Measurements from ENCODE around the gene CSH2.
"Not testable (repeated sequence)": the region's sequence is repeated elsewhere in the genome, so short reads cannot be mapped to it uniquely, and the experiment has no call there.

The CSH2 gene

DNA sequence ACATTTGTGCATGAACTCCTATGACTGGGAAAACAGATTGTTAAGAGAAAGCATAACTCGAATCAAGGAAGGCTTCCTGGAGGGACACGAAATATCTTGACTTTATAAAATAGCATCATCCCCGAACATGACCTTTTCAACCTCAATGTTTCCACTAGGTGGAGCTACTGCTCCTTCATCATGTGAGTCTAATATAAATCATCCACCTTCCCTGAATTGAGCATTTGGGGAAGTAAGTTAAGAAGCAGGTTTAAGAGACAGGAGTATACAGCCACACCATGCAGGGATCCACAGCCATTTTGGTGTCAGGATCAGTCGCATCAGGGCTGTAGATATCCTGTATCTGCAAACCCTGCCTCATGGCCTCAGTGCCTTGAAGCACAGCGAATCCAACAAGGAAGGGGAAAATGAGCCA is 30.3 kb upstream of the CSH2 start:
- not testable (repeated sequence) for DNase-seq; H3K79me1 ChIP-seq (ENCODE audit: low read length); H3K23ac ChIP-seq (ENCODE audit: low read length); H3K27ac ChIP-seq (ENCODE audit: low read depth, low read length); H3K27me3 ChIP-seq (ENCODE audit: insufficient read depth, low read length, poor library complexity); H3K9ac ChIP-seq (ENCODE audit: low read length); H2BK5ac ChIP-seq (ENCODE audit: low read length); H3K4me1 ChIP-seq (ENCODE audit: control insufficient read depth, low read depth, low read length); H3K4ac ChIP-seq (ENCODE audit: low read depth, low read length); H4K8ac ChIP-seq (ENCODE audit: low read depth, low read length); H4K5ac ChIP-seq (ENCODE audit: low read length); H3K79me2 ChIP-seq (ENCODE audit: control insufficient read depth, insufficient read depth, low read length); H3K4me2 ChIP-seq (ENCODE audit: low read length); H3K4me3 ChIP-seq (ENCODE audit: low read length); H2BK15ac ChIP-seq (replicated peaks; ENCODE audit: low read depth); H3K18ac ChIP-seq (ENCODE audit: low read length); H3K36me3 ChIP-seq (ENCODE audit: control insufficient read depth, insufficient read depth, low read length); H2BK120ac ChIP-seq (ENCODE audit: low read depth, low read length); H2AK5ac ChIP-seq (ENCODE audit: low read length); H3K56ac ChIP-seq (ENCODE audit: low read length)
- WGBS (ENCODE audit: extremely low coverage, insufficient coverage, low lambda C conversion rate): no CpG with 5 or more reads among the region's 5 CpGs

DNA sequence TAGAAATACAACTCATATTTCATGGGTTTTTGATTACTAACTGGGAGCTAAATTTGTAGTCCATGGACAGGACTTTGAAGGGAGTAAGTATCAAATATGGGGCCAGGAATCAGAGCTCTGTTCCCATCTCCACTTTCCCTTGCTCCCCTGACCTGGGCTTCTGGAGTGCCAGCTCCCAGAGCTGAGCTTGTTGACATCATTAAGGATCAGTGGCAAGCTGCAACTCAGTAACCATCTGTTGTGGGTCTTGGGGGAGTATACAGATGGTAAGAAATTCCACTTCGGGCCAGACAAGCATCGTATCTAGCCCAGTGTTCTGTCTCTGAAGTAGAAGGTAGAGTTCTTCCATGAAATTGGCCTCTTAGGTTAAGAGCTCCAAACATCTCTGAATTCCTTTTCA is 28.5 kb upstream of the CSH2 start:
- not testable (repeated sequence) for H3K27ac ChIP-seq (ENCODE audit: low read depth, low read length); H3K79me2 ChIP-seq (ENCODE audit: control insufficient read depth, insufficient read depth, low read length); H3K56ac ChIP-seq (ENCODE audit: low read length); H3K4me3 ChIP-seq (ENCODE audit: low read length); H3K4ac ChIP-seq (ENCODE audit: low read depth, low read length); H3K9ac ChIP-seq (ENCODE audit: low read length); H2BK15ac ChIP-seq (replicated peaks; ENCODE audit: low read depth); H3K4me1 ChIP-seq (ENCODE audit: control insufficient read depth, low read depth, low read length); H3K79me1 ChIP-seq (ENCODE audit: low read length); H2BK120ac ChIP-seq (ENCODE audit: low read depth, low read length); DNase-seq; H4K8ac ChIP-seq (ENCODE audit: low read depth, low read length); H3K27me3 ChIP-seq (ENCODE audit: insufficient read depth, low read length, poor library complexity); H3K18ac ChIP-seq (ENCODE audit: low read length); H2BK5ac ChIP-seq (ENCODE audit: low read length); H3K4me2 ChIP-seq (ENCODE audit: low read length); H4K5ac ChIP-seq (ENCODE audit: low read length); H2AK5ac ChIP-seq (ENCODE audit: low read length); H3K23ac ChIP-seq (ENCODE audit: low read length); H3K36me3 ChIP-seq (ENCODE audit: control insufficient read depth, insufficient read depth, low read length)
- WGBS (ENCODE audit: extremely low coverage, insufficient coverage, low lambda C conversion rate): no CpG with 5 or more reads among the region's 2 CpGs

DNA sequence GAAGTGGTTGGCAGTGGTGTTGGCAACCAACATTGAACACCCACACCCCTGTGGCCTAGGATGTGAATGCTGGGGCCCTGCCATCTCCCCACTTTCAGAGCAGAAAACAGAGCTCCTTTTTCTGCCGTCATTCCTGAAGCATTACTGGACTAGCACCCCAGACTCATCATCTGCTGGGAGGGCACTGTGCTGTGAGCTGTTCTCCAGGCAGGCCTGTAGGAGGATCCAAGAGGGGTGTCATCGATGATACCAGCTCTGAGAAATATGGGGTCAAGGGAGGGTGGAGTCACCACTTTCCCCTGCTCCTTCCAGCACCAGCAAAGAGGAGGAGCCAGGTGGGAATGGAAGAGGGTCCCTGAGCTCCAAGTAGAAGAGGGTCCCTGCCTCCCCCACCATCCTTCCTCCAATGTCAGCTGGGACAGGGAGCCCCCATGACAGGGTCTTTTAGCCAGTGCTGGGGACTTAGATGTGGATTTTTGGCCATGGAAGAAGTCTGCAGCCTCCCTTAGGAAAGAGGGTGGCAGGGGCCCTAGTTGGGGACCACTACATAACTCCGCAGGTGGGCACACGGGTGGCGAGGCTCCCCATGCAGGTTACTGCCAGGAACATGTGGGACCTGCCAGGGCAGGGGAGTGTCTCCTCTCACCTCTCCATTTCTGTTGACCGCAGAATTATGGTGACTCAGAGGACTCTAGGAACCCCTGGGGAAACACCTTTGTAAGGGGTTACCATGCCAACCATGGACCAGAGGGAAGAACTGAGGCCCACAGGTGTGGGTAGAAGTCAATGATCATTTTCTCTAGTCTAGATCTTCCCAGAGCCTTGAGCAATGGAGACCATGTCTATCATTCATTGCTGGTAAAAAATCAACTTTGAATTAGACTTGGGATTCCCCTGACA is 25.7 kb upstream of the CSH2 start:
- not testable (repeated sequence) for H3K56ac ChIP-seq (ENCODE audit: low read length); H3K23ac ChIP-seq (ENCODE audit: low read length); H3K4me1 ChIP-seq (ENCODE audit: control insufficient read depth, low read depth, low read length); H4K8ac ChIP-seq (ENCODE audit: low read depth, low read length); H3K79me2 ChIP-seq (ENCODE audit: control insufficient read depth, insufficient read depth, low read length); H3K4ac ChIP-seq (ENCODE audit: low read depth, low read length); H2BK120ac ChIP-seq (ENCODE audit: low read depth, low read length); H3K18ac ChIP-seq (ENCODE audit: low read length); H2BK15ac ChIP-seq (replicated peaks; ENCODE audit: low read depth); H3K79me1 ChIP-seq (ENCODE audit: low read length); H3K27me3 ChIP-seq (ENCODE audit: insufficient read depth, low read length, poor library complexity); H3K4me3 ChIP-seq (ENCODE audit: low read length); H4K5ac ChIP-seq (ENCODE audit: low read length); H3K36me3 ChIP-seq (ENCODE audit: control insufficient read depth, insufficient read depth, low read length); DNase-seq; H2BK5ac ChIP-seq (ENCODE audit: low read length); H3K27ac ChIP-seq (ENCODE audit: low read depth, low read length); H2AK5ac ChIP-seq (ENCODE audit: low read length); H3K4me2 ChIP-seq (ENCODE audit: low read length); H3K9ac ChIP-seq (ENCODE audit: low read length)
- no CpG with 5 or more reads among the region's 6 CpGs for WGBS (ENCODE audit: extremely low coverage, insufficient coverage, low lambda C conversion rate)

DNA sequence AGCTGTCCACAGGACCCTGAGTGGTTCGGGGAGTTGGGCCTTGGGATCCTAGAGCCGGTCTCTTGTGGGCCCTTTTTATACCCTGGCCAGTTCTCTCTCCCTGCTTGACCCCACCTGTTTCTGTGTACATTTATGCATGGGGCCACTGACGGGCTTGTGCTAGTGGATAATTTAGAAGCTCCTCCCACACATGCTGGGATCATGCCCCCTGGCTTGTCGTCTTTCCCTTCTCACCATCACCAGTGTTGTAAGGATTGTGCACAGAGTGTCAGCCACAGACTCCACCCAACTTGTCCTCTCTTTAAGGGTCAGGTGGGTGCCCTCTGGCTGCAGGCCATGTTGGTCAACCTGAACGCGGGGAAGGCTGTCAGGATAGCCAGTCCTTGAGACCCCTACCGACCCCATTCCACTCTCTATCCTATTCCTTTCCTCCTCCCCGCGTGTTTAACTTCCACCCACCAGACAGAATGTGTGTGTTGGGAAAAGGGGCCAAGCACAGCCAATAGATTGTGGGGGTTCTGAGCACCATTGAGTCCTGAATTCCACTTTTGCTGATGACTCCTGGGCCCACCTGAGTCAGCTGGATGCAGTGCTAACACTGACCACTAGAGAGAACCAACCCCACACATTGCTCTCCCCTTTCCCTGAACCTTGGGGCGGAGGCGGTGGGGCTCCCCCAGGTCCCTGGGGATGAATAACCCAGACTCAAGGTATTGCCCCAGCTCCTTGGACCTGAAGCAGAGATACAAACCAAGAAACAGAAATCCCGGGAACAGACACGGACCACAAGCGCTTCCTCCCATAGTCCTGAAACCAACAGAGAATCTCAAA is 23.3 kb upstream of the CSH2 start, which contains the start of gene CSH1:
Gene CSH1, minus strand, starts transcription at position 51 of the 831 bp plus-strand sequence. CDS start 63 bp downstream, outside the sequence.
- H2BK5ac ChIP-seq (ENCODE audit: low read length); H4K8ac ChIP-seq (ENCODE audit: low read depth, low read length); H2AK5ac ChIP-seq (ENCODE audit: low read length); H2BK120ac ChIP-seq (ENCODE audit: low read depth, low read length); H4K5ac ChIP-seq (ENCODE audit: low read length); H3K27me3 ChIP-seq (ENCODE audit: insufficient read depth, low read length, poor library complexity); H3K4me3 ChIP-seq (ENCODE audit: low read length); H3K9ac ChIP-seq (ENCODE audit: low read length); H3K56ac ChIP-seq (ENCODE audit: low read length); H2BK15ac ChIP-seq (replicated peaks; ENCODE audit: low read depth); DNase-seq; H3K18ac ChIP-seq (ENCODE audit: low read length); H3K4me1 ChIP-seq (ENCODE audit: control insufficient read depth, low read depth, low read length); H3K79me2 ChIP-seq (ENCODE audit: control insufficient read depth, insufficient read depth, low read length); H3K23ac ChIP-seq (ENCODE audit: low read length); H3K79me1 ChIP-seq (ENCODE audit: low read length); H3K27ac ChIP-seq (ENCODE audit: low read depth, low read length); H3K4ac ChIP-seq (ENCODE audit: low read depth, low read length); H3K4me2 ChIP-seq (ENCODE audit: low read length); H3K36me3 ChIP-seq (ENCODE audit: control insufficient read depth, insufficient read depth, low read length): not testable (repeated sequence)
- WGBS (ENCODE audit: extremely low coverage, insufficient coverage, low lambda C conversion rate): no CpG with 5 or more reads among the region's 14 CpGs

DNA sequence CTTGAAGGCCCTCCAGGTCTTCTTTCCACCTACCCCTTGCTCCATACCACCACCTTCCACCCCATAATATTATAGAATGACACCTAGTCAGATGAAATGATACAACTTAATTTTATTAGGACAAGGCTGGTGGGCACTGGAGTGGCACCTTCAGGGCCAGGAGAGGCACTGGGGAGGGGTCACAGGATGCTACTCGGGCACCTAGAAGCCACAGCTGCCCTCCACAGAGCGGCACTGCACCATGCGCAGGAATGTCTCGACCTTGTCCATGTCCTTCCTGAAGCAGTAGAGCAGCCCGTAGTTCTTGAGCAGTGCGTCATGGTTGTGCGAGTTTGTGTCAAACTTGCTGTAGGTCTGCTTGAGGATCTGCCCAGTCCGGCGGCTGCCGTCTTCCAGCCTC is 21.3 kb upstream of the CSH2 start:
- not testable (repeated sequence) for H3K23ac ChIP-seq (ENCODE audit: low read length); DNase-seq

More for the DNA sequence above, 21.3 kb upstream of the CSH2 start:
- not testable (repeated sequence) for H3K4me3 ChIP-seq (ENCODE audit: low read length); H3K9ac ChIP-seq (ENCODE audit: low read length); H3K36me3 ChIP-seq (ENCODE audit: control insufficient read depth, insufficient read depth, low read length); H3K79me1 ChIP-seq (ENCODE audit: low read length); H3K4me1 ChIP-seq (ENCODE audit: control insufficient read depth, low read depth, low read length); H3K4ac ChIP-seq (ENCODE audit: low read depth, low read length); H3K27ac ChIP-seq (ENCODE audit: low read depth, low read length); H2BK120ac ChIP-seq (ENCODE audit: low read depth, low read length); H4K5ac ChIP-seq (ENCODE audit: low read length); H2BK15ac ChIP-seq (replicated peaks; ENCODE audit: low read depth); H3K27me3 ChIP-seq (ENCODE audit: insufficient read depth, low read length, poor library complexity); H2AK5ac ChIP-seq (ENCODE audit: low read length); H3K4me2 ChIP-seq (ENCODE audit: low read length); H3K56ac ChIP-seq (ENCODE audit: low read length); H2BK5ac ChIP-seq (ENCODE audit: low read length); H3K18ac ChIP-seq (ENCODE audit: low read length); H4K8ac ChIP-seq (ENCODE audit: low read depth, low read length); H3K79me2 ChIP-seq (ENCODE audit: control insufficient read depth, insufficient read depth, low read length)
- no CpG with 5 or more reads among the region's 10 CpGs for WGBS (ENCODE audit: extremely low coverage, insufficient coverage, low lambda C conversion rate)

Measured in mesendoderm (in vitro differentiated cells).